Mucosa of descending colon (tissue), 3 donors: ENCODE results near the gene AMER1. TPM values are rescaled to one million over a fixed set of nuclear protein-coding genes. Genes with fewer than 3 reads are reported as not detected.
A peak's percentile ranks its signal among the peaks of the same experiment; 100 is the strongest.
"Not testable (repeated sequence)": the region's sequence is repeated elsewhere in the genome, so short reads cannot be mapped to it uniquely, and the experiment has no call there.

Experiments used
- ATAC-seq: fragments of 200-7000 bp; cut with Tn5 transposase; one replicate; pipeline ENCODE4 v1.9.1; 2020; ENCODE audit warnings: mild to moderate bottlenecking, moderate library complexity
- DNase-seq, 3 donors: peaks; one replicate each; pipeline ENCODE4 v3.0.0-alpha.2; 2020
- H3K36me3 ChIP-seq: fragments of 200-600 bp; one replicate; pipeline ENCODE4 v1.8.0; 2021; ENCODE audit warnings: low read depth, mild to moderate bottlenecking
- H3K4me1 ChIP-seq: fragments of 200-600 bp; one replicate; pipeline ENCODE4 v1.8.0; 2021; ENCODE audit warnings: low read depth, mild to moderate bottlenecking
- H3K4me3 ChIP-seq: fragments of 200-600 bp; one replicate; pipeline ENCODE4 v1.8.0; 2021; ENCODE audit warnings: mild to moderate bottlenecking
- H3K9me3 ChIP-seq: fragments of 200-600 bp; one replicate; pipeline ENCODE4 v1.8.0; 2021; ENCODE audit warnings: mild to moderate bottlenecking
- CTCF ChIP-seq: fragments of 200-600 bp; IDR thresholded peaks from one replicate; pipeline ENCODE4 v1.8.0; 2022; ENCODE audit warnings: antibody characterized with exemption, mild to moderate bottlenecking
- intact Hi-C, 2 donors: fragments of 100-400 bp; cut with DNase I in 1 of 2; cut with micrococcal nuclease in 1 of 2; formaldehyde crosslinking; loops; one replicate each; pipeline versions ENCODE4 v1.11.0 to v1.11.1; 2022; cut with DNase I, micrococcal nuclease
- long read RNA-seq, 2 donors: library from polyadenylated mRNA; unstranded; transcript quantifications; one replicate each; pipeline ENCODE4 v2.0.0, GENCODE V29; 2019 to 2021
- total RNA-seq, 3 donors: library from RNA; stranded (reverse); fragmentation: NEBNext Ultra II Directional in 2 of 3; extraction: Animal tissue kit (Norgen Biotek cat#: 25700) in 2 of 3; gene quantifications; one replicate each; pipeline versions ENCODE4 v1.2.1 to v1.2.4, GENCODE V29; 2021 to 2023
- donor health status: DM: no; HTN: no; CAD: no; lungs with moderate emphysema.
- donor health status: DM: no; HTN: no; CAD: no.
- donor health status: DM: no; HTN: yes; CAD: no.

AMER1 gene
- total RNA-seq, result 1 to 10 TPM; 2.9 to 8.9 (median 3.9) TPM
- long read RNA-seq, donor 1, partial matches to known transcripts, result 0 of 1 reads
- long read RNA-seq, donor 1, other reads (novel, unspliced or antisense), result 1 of 1 reads
- long read RNA-seq, donor 2, result 0 reads

DNA sequence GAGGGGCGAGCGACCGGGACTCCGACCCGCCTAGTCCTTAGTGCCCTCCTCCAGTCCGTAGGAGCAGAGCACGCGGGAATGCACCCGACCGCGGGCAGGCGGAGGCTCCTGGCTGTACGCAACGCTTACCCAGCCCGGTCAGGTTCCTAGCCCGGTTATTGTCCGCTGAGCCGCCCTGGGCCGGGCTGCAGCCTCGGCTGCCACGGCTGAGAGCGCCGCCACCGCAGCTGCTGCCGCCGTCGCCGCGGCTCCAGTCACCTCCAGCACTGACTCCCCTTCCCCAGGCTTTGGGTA lies at the start of gene AMER1:
Gene AMER1 (minus strand): TSS at position 268 of the 294 bp plus-strand sequence. CDS start 12,422 bp downstream, outside the sequence.
- Histone ChIP-seq H3K36me3 (no peaks in the 10 kb centered on the region), H3K4me1 (no peaks in the 10 kb centered on the region), H3K9me3 (no peaks in the 10 kb centered on the region), H3K4me3 (peak within 1 kb of the TSS; percentile 42)
- intact Hi-C loops, result no loop called here
- ATAC-seq, result peak; percentile 69
- DNase-seq, result no peak
- TF ChIP-seq CTCF, result no peak

DNA sequence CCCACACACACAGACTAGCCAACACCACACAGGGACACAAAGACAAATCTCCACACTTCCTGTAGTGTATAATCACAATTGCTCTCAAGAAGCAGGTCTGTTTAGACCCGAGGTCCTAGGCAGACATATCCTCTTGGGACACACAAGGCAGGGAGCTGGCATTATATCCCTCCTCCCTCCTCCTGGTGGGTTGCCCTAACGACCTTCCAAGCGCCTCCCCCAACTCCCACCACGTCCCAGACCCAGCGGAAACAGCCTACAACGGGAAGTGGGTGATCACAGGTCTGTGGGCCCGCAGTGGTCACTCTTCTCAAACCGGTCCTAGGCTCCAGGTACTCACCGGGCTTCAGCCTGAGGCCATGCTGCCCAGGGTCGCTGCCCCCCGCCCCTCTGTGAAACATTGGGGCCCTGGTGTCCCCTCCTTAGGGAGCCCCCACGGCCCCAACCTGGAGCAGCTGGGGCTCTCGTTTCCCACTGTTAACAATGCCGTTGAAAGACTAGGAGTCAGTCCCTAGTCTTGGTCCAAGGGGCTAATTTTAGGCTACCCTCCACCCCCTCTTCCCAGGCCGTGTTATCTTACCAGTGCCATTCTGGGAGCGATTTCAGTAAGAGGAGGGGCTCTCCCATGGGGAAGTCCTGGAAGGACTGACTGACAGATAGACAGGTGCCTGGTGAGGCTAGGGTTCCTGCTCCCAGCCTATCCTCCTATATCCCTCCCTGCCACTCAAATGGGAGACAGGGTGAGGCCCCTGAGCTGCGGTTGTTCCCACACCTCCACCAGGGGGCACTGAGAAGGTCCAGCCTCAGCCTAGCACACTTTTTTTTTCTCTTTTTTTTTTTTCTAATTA lies 24.8 kb upstream of the AMER1 start, which contains the start of gene ASB12:
Gene ASB12 (minus strand): TSS at position 485 of the 848 bp plus-strand sequence. CDS start 4,957 bp downstream, outside the sequence.
- ATAC-seq, result peak; percentile 25
- H3K4me1 ChIP-seq, result no peaks in the 10 kb centered on the region
- no peaks in the 10 kb centered on the region for H3K36me3 ChIP-seq
- intact Hi-C loops, result no loop called here
- no peak for DNase-seq
- TF ChIP-seq CTCF, result no peak
- H3K4me3 ChIP-seq, result no peak within 1 kb of the TSS
- no peaks in the 10 kb centered on the region for H3K9me3 ChIP-seq

DNA sequence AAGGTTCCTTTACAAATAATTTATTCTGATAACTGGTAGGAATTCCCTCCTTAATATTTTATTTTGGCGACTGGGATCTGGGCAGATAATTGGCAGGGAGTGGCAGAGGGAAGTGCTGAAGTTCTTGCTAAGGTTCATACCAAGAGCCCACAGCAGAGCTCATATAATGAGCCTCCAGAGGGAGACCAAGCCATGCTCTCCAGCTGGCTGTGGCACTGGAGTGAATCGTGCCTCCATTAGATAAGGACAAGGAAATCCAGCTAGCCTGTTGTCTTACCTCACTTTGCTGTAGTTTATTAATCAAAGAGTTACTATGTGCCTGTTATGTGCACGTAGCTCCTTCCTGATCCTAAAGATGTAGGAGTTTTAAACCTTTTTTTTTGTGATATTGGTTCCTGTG lies 23.6 kb upstream of the AMER1 start:
- DNase-seq (peak in 2 of 3 donors; percentile 22 to 36), ATAC-seq (peak; percentile 80)
- intact Hi-C loops, result no loop called here
- no peak for TF ChIP-seq CTCF
- no peaks in the 10 kb centered on the region for H3K9me3 ChIP-seq
- no peak overlapping the region for H3K4me3 ChIP-seq
- no peaks in the 10 kb centered on the region for H3K4me1 ChIP-seq
- no peaks in the 10 kb centered on the region for H3K36me3 ChIP-seq

GRCh38 chrX:64218023-64218422 lies 12.5 kb upstream of the AMER1 start:
- intact Hi-C loops, result no loop called here
- H3K4me1 ChIP-seq, result no peaks in the 10 kb centered on the region
- H3K9me3 ChIP-seq, result no peaks in the 10 kb centered on the region
- no peaks in the 10 kb centered on the region for H3K36me3 ChIP-seq
- no peak for DNase-seq
- no peak overlapping the region for H3K4me3 ChIP-seq
- ATAC-seq, result no peak
- TF ChIP-seq CTCF, result no peak

GRCh38 chrX:64213989-64214388 lies 8.5 kb upstream of the AMER1 start:
- intact Hi-C loops, result not testable (repeated sequence)

GRCh38 chrX:64206556-64207162 lies 1.2 kb upstream of the AMER1 start:
- DNase-seq, result peak in 1 of 3 donors; percentile 19
- no peak for TF ChIP-seq CTCF
- Histone ChIP-seq H3K4me3 (no peak overlapping the region), H3K9me3 (no peaks in the 10 kb centered on the region), H3K4me1 (no peaks in the 10 kb centered on the region), H3K36me3 (no peaks in the 10 kb centered on the region)
- ATAC-seq, result no peak
- intact Hi-C loops, result no loop called here

More at GRCh38 chrX:64213989-64214388, 8.5 kb upstream of the AMER1 start:
- H3K9me3 ChIP-seq, H3K4me1 ChIP-seq, H3K36me3 ChIP-seq, H3K4me3 ChIP-seq, ATAC-seq: not testable (repeated sequence)
- peak in 1 of 3 donors; percentile 7 for DNase-seq
